Middle frontal gyrus (tissue), 1 donor: ENCODE data around the gene ZAP70.
"Not testable (repeated sequence)": the region's sequence is repeated elsewhere in the genome, so short reads cannot be mapped to it uniquely, and the experiment has no call there.

ENCODE experiments used
- DNase-seq: peaks from one replicate; pipeline ENCODE4 v3.0.0-alpha.2; 2015; ENCODE audit warnings: low spot score; ENCODE audit errors: extremely low spot score

ZAP70 gene

GRCh38 chr2:97697252-97698235, 15.8 kb upstream of the ZAP70 start:
- peak; percentile 87 for DNase-seq

GRCh38 chr2:97698530-97698929, 14.8 kb upstream of the ZAP70 start:
- DNase-seq: no peak

DNA sequence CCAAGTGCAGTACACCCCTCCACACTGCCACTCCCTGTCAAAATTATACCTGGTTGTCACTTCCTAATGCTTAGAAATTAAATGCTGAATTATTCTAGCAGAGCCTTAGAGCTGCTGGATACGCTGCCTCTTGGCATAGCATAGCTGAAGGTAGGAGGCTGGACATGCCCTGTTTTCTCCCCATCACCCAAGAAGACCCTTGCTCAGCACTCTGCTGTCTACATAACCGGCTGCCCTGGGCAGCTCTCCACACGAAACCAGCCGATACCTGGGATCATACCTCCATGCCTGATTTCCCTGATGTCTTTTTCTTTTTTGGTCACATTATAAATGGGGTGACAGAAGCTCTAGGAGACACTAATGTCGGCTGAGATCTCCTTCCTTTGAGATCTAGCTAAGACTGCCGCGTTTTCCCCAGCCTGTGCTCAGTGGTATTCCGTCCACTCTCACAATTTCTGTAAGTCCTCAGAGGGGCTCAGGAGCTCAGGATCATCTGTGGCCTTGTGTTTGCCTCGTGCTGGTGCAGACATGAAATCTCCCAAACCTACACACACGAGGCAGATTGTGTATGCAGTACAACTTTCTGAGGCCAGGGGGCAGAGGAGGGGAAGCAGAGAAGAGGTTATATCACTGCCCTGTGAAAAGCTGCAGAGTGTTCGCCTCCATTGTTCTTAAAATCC, 13.5 kb upstream of the ZAP70 start:
- no peak for DNase-seq

GRCh38 chr2:97701186-97701585, 12.2 kb upstream of the ZAP70 start:
- no peak for DNase-seq

DNA sequence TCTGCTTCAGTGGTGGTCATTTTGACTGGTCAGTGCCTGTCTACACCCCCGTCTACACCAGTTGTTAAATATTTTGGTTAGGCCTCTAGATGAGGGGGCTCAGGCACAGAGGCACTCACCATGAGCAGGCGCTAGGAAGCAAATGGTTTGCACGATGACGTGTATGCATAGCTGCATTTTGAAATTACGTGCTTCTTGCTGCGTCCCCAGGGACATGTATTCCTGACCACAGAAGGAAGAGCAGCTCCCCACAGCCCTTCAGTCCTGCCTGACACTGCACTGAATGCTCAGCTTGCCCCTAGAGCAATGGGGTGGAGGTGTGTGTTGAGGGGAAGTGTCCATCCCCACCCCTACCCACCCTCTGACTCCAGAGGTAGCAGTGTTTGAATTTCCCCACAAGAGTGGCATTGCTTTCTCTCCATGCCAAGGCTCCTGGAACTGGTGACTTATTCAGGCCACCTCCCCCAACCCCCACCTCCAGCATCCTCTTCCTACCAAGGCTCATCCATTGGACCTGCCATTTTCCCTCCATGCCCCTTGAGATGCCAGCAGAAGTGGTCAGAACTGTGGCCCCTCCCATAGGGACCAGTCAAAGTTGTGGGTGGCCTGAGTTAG, 11.4 kb upstream of the ZAP70 start:
- no peak for DNase-seq

DNA sequence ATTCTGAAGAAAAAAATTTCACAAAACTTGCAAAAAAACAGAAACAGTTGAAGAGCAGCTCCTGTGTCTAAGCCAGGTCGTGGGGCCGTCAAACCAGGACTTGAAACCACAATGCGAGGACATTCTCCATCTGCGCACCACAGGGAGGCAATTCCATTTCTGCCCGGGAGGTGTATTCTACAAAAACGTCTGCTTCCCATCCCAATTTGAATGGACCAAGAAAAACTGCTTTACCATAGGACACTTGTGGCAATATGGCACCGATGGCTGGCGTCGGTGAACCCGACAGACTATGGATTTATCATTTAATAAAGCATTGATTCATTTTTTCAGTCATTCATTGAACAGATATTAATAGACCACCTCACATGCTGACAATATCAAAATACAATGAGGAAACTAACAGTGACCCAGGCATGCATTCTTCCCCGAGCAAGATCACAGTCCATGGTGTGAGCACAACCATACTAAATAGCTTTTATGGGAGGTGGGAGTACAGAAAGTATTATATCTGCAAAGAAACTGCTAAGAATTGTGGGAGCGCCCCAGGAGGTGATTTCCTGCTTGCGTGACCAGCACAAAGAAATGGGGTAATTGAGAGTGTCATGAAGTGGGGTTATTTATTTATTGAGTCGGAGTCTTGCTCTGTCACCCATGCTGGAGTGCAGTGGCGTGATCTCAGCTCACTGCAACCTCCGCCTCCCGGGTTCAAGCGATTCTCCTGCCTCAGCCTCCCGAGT, 10.5 kb upstream of the ZAP70 start:
- DNase-seq: no peak

DNA sequence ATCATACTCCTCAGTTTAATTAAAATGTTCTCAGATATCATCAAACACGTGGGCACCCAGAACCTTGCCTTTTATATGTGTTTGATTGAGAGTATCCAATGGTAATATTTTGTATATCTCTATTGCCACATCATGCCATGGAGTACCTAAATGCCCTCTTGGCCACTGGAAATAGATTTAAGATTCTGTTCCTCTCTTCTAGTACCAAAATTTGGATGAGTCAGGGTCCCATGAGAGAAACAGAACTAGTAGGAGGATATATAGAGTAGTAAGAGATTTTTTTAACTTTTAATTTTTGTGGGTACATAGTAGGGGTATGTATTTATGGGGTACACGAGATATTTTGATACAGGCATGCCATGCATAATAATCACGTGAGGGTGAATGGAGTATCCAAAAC, 9.6 kb upstream of the ZAP70 start:
- DNase-seq: no peak

GRCh38 chr2:97704989-97705388, 8.4 kb upstream of the ZAP70 start:
- DNase-seq: no peak

DNA sequence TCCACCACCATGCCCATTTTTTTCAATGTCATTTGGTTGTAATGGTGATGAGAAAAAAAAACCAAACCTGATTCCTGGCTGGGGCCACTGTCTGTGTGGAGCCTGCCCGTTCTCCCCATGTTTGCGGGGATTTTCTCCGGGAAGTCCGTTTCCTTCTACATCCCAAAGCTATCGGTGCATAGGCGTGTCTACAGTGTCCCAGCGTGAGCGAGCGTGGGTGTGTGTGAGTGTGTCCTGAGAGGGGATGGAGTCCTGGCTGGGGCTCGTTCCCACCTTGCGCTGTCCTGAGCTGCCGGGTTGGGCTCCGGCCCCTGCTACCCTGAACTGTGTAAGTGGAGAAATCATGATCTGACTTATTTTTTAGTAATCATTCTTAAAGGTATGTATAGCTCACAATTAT, 7.3 kb upstream of the ZAP70 start:
- no peak for DNase-seq

DNA sequence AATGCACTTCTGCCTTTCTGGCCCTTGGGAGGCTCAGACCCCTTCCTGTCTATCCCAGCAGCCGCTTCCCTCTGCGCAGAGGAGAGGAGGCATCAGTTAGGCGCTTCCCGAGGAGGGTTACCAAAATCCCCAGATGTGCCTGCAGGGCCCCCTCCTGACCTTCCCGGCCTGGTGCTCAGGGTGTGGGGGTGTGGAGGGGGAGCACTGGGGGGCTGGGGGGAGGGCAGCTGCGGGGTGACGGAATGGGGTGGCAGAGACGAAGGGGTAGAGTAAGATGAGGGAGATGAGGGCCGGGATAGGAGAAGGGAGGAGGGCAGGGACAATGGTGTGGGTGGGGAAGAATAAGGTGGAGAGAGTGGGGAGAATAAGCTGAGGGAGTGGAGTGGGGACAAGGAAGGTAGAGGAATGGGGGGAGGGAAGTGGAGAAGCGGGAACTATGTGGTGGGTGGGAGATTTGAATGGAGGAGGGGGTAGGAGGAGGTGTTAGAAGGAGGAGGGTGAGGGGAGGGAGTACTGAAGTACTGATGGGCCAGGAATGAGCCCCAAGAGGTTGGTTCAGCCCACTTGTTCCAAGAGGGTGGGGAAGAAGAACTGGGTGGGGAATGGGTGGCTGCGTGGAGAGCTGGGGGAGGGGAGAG, 6.5 kb upstream of the ZAP70 start:
- no peak for DNase-seq

DNA sequence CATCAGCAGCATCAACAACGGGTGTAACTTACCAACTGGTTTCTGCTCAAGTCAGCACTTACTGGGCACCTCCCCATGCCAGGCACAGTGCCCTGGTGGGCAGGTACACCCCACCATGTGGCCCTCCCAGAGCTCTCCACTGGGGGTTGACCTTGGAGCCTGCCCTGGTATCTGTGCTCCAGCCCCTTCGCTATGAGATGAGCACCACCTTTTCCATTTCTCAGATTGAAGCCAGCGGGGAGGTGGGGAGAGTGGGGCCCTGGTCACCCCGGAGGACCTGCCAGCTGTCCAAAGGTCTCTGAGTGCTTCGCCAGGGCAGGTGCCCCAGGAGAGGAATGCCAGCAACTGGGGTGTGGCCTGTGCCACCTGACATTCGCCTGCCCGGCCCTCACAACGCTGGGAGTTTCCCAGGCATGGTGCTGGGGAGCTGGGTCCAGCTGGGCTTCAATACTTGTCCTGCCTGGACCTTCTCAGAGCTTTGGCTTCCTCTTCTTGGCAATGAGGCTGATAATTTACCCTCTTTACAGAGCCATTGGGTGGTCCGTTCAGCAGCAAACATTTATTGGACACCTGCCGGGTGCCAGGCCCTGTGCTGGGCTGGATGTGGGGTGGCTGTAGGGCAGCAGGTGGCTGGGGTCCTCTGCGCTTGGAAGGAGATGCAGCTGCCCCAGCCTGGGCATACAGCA, 5.9 kb upstream of the ZAP70 start:
- no peak for DNase-seq

- DNase-seq: no peak
These were observed 5.4 kb upstream of the ZAP70 start for GRCh38 chr2:97708048-97708380.

- no peak for DNase-seq
These were observed 4.8 kb upstream of the ZAP70 start for GRCh38 chr2:97708608-97709007.

DNA sequence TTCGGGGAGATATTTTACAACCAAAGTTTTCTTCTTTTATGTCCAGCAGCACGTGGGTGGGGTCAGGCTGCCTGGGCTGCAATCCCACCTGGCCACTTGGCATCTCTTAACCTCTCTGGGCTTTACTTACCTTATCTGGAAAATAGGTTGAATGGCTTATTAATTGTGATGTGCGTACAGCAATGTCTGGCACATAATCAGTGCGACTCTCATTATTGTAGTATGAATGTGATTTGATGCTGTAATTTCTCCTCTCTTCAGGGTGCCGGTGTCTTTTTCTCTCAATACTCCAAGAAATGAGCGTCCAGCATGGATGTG, 2.0 kb upstream of the ZAP70 start:
- DNase-seq: no peak

- DNase-seq: not testable (repeated sequence)
These were observed 1.2 kb upstream of the ZAP70 start for GRCh38 chr2:97712175-97712574.

DNA sequence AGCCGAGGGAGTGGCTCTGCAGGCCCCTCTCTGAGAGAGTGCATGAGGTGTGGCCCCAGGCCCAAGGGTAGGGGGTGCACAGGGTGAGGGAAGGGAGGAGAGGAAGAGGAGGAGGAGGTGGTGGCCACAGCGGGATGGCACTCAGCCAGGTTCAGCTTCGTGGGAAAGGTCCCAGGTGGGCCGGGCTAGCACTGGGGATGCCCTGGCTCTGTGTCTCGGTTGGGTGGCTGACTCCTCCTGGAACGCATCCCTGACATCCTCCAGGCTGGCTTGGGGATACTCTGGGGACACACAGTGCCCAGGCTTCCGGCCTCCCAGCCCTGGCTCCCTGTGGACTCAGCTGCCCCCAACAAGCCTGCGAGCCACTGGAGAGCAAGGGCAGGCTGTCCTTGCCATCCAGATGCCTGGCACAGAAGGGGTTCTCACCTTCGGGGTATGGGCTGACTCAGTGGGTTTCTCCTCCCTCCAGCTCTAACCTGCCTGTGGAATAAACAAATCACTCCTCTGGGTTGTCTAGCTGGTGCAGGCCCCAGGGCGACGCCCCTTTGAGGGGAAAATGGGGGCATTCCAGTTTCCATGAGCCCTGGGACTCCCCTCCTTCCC, 582 bp upstream of the ZAP70 start:
- DNase-seq: no peak

DNA sequence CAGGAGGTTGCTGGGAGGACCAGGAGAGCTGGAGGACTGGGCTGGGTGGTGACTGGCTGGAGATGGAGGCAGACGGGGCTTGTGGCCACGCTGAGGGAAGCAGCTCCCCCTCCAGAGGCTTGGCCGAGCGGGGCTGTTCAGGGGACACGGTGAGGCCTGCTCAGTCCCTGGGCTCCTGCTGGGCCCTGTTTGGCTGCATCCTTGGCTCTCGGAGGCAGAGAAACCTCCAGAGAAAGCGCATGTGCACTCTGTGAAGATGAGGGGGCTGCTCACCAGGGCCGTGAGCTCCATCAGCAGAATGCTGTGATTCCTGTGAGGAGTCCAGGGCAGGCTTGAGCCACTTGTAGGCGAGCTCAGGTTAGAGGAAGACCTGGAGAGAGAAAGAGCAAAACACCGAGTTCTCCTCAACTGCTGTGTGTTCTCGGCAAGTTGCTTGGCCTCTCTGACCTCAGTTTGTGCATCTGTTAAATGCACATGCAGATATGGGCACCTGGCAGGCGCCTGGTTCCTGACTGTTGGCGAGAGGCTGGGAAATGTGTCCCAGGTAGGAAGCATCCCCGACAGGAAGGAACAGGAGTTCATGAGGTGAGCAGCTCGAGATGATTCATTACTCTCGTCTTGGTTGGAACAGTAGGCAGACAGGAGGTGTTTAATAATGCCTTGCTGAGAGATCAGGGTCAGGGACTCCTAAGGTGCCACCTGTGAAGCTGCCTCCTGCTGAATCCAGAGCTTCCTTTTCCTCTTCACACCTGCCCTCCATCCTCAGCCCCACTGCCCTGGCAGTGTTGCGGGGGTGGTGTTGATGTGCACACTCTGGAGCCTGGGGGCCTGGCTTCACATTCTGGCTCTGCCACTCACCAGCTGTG, 941 bp downstream of the ZAP70 start:
- DNase-seq: no peak

DNA sequence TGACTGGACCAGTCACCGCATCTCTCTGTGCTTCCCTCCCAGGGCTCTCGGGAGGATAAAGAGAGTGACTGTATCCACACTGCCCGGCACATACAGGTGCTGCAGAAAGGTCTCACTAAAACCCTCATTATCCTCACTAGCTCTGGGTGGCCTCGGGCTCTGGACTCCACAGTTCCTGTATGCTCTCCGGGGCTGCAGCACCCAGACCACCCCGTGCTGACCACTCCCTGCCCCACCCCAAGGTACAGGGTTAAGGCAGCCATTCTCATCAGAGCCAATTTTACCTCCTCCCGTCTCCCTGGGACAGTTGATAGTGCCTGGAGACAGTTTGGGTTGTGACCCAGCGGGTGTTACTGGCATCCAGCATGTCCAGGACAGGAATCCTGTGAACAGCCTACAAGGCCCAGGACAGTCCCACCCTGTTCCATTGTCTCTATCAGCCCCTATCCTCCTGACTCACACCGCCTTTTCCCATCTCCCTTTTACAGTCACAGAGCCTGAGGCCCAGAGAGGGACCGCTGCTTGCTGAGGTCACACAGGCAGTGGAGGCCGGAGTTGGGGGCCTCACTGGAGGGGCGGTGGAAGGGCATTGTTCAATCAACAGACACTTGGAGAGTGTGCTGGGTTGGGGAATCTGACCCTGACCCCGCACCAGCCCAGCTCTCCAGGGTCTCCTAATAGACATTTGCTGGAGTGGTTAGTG, 1.7 kb downstream of the ZAP70 start:
- no peak for DNase-seq
